GM12875 (cell line): ENCODE data around the gene GET3.

Experiments used
- H3K4me3 ChIP-seq: one replicate; pipeline ENCODE4 v1.5.1; 2011; ENCODE audit warnings: low read depth, low read length, control low read depth
- TF ChIP-seq, protein P1 (sequence below): IDR thresholded peaks from 2 replicates; pipeline ENCODE4 v1.5.1; 2011; ENCODE audit warnings: low read depth, mild to moderate bottlenecking, control low read depth, inconsistent platforms, low read length, moderate library complexity, borderline replicate concordance; ENCODE audit not compliant: insufficient read depth

Gene GET3

DNA sequence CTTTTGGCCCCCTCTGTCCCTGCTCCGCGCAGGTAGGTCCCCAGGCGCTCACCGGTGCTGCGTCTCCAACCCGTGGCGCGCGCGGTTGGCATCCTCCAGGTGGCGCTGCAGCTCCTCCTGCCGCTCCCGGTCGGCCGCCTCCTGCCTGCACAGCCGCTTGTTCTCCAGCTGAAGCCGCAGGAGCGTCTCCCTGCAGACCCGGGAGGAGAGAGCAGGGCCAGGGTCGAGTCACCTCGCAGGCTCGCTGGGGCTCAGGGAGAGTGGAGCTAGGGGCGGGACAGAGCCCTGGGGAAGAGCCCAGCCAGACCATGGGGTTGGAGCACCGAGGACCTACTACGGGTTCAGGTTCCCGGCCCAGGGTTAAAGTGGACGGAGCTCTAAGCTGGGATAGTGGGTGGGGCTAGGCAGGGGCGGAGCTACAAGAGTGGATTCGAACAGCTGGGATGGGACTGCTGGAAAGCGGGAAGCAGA lies 28.8 kb downstream of the GET3 start:
- no peak overlapping the region for H3K4me3 ChIP-seq
- TF ChIP-seq, protein P1, sequence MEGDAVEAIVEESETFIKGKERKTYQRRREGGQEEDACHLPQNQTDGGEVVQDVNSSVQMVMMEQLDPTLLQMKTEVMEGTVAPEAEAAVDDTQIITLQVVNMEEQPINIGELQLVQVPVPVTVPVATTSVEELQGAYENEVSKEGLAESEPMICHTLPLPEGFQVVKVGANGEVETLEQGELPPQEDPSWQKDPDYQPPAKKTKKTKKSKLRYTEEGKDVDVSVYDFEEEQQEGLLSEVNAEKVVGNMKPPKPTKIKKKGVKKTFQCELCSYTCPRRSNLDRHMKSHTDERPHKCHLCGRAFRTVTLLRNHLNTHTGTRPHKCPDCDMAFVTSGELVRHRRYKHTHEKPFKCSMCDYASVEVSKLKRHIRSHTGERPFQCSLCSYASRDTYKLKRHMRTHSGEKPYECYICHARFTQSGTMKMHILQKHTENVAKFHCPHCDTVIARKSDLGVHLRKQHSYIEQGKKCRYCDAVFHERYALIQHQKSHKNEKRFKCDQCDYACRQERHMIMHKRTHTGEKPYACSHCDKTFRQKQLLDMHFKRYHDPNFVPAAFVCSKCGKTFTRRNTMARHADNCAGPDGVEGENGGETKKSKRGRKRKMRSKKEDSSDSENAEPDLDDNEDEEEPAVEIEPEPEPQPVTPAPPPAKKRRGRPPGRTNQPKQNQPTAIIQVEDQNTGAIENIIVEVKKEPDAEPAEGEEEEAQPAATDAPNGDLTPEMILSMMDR: peak; percentile 58; the same call in 1 of the 2 replicates

DNA sequence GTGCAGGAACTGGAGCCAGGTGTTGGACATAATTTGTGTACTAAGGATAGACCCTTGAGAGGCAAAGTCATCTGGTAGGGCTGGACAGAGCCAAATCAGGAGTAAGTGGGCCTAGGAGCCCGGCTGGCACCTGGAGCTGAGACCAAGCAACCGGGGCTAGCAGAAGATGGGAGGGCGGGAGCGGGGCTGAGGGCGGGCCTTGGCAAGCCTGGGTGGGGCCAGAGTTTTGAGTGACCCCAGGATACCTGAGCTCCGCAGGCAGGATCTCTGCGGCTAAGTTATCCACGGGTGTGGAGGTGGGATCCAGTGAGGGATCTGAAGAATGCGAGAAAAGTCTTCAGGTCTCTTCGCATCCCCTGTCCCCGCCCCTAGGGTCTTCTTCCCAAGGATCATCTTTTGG lies 29.9 kb downstream of the GET3 start:
- H3K4me3 ChIP-seq: no peak overlapping the region
- TF ChIP-seq, protein P1: no peak

DNA sequence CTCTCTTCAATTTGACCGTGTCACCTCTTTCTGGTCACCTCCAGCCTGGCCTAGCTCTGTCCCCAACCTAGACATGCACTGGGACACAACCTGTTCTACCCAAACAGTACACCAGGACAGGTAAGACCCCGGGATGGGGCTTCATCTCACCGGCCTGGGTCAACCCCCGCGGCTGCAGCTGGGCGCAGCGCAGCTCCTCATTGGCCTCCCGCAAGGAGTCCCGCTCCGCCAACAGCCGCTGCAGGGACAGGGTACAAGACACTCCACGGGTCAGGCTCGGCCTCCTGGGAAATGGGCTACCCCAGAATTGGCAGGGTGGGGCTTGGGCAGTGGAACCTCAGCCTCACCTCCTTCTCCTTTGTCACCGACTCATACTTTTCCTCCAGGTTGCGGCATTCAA lies 30.4 kb downstream of the GET3 start:
- TF ChIP-seq, protein P1: no peak
- no peak overlapping the region for H3K4me3 ChIP-seq

DNA sequence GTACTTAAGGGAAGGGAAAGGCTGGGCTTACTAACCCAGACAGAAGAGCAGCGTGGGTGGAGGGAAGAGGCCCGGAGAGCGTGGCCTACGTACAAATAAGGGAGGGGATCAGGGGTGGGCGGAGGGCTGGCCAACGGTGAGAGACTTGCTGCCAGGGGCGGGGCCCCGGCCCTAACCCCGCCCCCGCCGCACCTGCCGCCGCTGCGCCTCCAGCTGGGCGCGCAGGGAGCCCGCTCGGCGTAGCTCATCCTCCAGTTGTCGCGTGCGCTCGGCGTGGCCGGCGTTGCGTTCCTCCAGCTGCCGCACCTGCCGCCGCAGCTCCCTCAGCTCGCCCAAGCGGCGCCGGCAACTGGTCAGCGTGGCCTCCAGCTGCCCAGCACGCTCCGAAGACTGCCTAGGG lies 32.4 kb downstream of the GET3 start:
- no peak overlapping the region for H3K4me3 ChIP-seq
- TF ChIP-seq, protein P1: no peak

DNA sequence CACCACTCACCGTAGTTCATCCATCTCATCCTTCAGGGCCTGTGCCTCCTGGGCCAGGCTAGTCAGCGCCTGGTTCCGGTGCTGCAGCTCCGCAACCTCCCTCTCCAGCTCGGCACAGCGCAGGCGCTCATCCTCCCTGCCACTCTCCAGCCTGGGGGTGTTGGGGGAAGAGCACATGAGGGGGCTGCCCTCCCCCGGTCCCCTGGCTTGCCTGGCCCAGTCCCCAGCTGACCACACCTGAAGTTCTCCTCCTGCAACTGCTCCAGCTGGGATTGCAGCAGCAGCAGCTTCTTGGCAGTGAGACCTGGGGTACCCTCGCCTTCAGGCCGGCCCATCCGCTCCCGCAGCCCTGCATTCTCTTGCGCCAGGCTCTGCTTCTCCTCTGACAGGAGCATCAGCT lies 33.6 kb downstream of the GET3 start:
- TF ChIP-seq, protein P1: no peak
- no peak overlapping the region for H3K4me3 ChIP-seq

DNA sequence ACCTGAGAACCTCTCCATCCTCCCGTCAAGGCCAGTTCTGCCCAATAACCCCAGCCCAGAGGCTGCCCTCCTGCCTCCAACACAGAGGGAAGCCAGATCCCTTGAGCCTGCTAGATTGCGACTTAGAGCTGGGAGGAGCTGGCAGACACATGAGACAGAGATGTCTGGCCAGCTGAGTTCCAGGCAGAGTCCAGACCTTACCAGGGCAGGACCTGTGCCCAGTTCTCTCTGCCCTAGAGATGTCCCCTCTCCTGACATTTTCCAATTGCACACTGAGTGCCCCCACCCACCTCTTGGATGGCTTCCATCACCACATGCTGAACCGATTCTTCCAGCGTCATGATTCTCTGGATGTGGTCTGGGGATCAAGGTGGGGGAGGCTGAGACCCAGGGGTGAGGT lies 35.0 kb downstream of the GET3 start:
- TF ChIP-seq, protein P1: no peak
- H3K4me3 ChIP-seq: no peak overlapping the region

DNA sequence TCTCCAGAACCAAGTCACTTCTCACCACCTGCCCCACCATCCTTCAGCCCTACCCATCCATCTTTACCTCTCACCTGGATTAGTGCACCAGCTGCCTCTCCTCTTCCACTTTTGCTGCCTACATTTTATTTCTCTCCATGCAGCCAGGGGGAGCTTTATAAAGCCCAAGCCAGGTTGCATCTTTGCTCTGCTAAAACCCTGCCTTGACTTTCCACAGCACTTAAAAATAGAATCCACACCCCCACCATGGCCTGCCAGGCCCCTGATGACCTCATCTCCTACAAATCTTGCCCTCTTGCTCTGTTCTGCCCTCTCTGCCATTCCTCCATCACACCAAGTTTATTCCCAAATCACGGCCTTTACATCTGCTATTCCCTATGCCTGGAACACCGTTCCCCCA lies 36.3 kb downstream of the GET3 start:
- TF ChIP-seq, protein P1: 0 out of 2 replicates have a peak, but pooled peaks have one; percentile 18
- H3K4me3 ChIP-seq: no peak overlapping the region
